SK-N-SH (cell line): ENCODE results near the gene CDK14. TPM values are rescaled to one million over a fixed set of nuclear protein-coding genes. Genes with fewer than 3 reads are reported as not detected.

Source experiments
- CTCF ChIA-PET: fragments of 300-600, 350-600 bp; formaldehyde crosslinking; extraction: SDS; loops from one replicate; lab custom pipeline; 2021; lab: Yijun Ruan, JAX
- POLR2A ChIA-PET: fragments of 350-600 bp; sonication (Branson Sonifier 250); formaldehyde crosslinking; extraction: SDS; loops from one replicate; lab custom pipeline; 2020; ENCODE audit warnings: antibody characterized with exemption, inconsistent platforms; lab: Yijun Ruan, JAX
- DNase-seq: peaks from one replicate; pipeline ENCODE4 v3.0.0; 2012
- H2AFZ ChIP-seq: fragments of 200-600 bp; sonication (generic); 2 replicates; pipeline ENCODE4 v1.8.1; 2016; ENCODE audit warnings: antibody characterized with exemption, mild to moderate bottlenecking, low read depth
- H3F3A ChIP-seq: fragments of 200-600 bp; sonication (generic); replicated peaks from 2 replicates; pipeline ENCODE3; 2016; ENCODE audit warnings: antibody characterized with exemption, mild to moderate bottlenecking; ENCODE audit not compliant: insufficient read depth
- H3K27ac ChIP-seq, 2 experiments: fragments of 200-500 bp in 1 of 2; fragments of 200-600 bp in 1 of 2; sonication (Bioruptor generic) in 1 of 2; sonication (generic), shearing (Covaris generic) in 1 of 2; 2 replicates each; pipeline versions ENCODE4 v1.5.1 to v1.6.1; 2014 to 2016; ENCODE audit warnings: low read depth in 2 of 2, inconsistent platforms in 1 of 2, low read length in 1 of 2, mild to moderate bottlenecking in 1 of 2, mixed read lengths in 1 of 2
- H3K27me3 ChIP-seq: fragments of 200-600 bp; sonication (generic), shearing (Covaris generic); 2 replicates; pipeline ENCODE4 v1.6.1; 2016; ENCODE audit warnings: mixed run types; ENCODE audit not compliant: insufficient read depth
- H3K36me3 ChIP-seq, 2 experiments: fragments of 200-500 bp in 1 of 2; fragments of 200-600 bp in 1 of 2; sonication (Bioruptor generic) in 1 of 2; sonication (generic) in 1 of 2; replicated peaks in 1 of 2; 2 replicates each; pipeline versions ENCODE3 to v1.5.1; 2014 to 2016; ENCODE audit warnings: low read length in 1 of 2, mild to moderate bottlenecking in 1 of 2; ENCODE audit not compliant: insufficient read depth in 2 of 2, control insufficient read depth in 1 of 2
- H3K4me1 ChIP-seq, 2 experiments: fragments of 200-500 bp in 1 of 2; fragments of 200-600 bp in 1 of 2; sonication (Bioruptor generic) in 1 of 2; sonication (generic), shearing (Covaris generic) in 1 of 2; 2 replicates each; pipeline versions ENCODE4 v1.5.1 to v1.6.1; 2014 to 2016; ENCODE audit warnings: low read depth in 1 of 2, low read length in 1 of 2, mixed run types in 1 of 2; ENCODE audit not compliant: insufficient read depth in 2 of 2, control insufficient read depth in 1 of 2
- H3K4me2 ChIP-seq: fragments of 200-600 bp; sonication (generic), shearing (Covaris generic); 2 replicates; pipeline ENCODE4 v1.6.1; 2017; ENCODE audit warnings: mixed run types
- H3K4me3 ChIP-seq, 2 experiments: fragments of 200-500 bp in 1 of 2; fragments of 200-600 bp in 1 of 2; sonication (Bioruptor generic) in 1 of 2; sonication (generic), shearing (Covaris generic) in 1 of 2; 2 replicates each; pipeline versions ENCODE4 v1.5.1 to v1.8.1; 2014 to 2016; ENCODE audit warnings: low read depth in 2 of 2, inconsistent platforms in 1 of 2, low read length in 1 of 2, mild to moderate bottlenecking in 1 of 2, mixed read lengths in 1 of 2, moderate library complexity in 1 of 2
- H3K79me2 ChIP-seq: fragments of 200-600 bp; sonication (generic); 2 replicates; pipeline ENCODE4 v1.8.1; 2017; ENCODE audit warnings: mild to moderate bottlenecking; ENCODE audit not compliant: insufficient read depth
- H3K9ac ChIP-seq: fragments of 200-600 bp; sonication (generic); 2 replicates; pipeline ENCODE4 v1.6.1; 2017; ENCODE audit warnings: mixed run types
- H3K9me2 ChIP-seq: fragments of 200-600 bp; sonication (generic); 2 replicates; pipeline ENCODE4 v1.6.1; 2017; ENCODE audit warnings: mixed run types
- H3K9me3 ChIP-seq: fragments of 200-600 bp; sonication (generic); 2 replicates; pipeline ENCODE4 v1.6.1; 2017; ENCODE audit warnings: mixed run types, mild to moderate bottlenecking, moderate library complexity
- H4K20me1 ChIP-seq: fragments of 200-600 bp; sonication (generic); 2 replicates; pipeline ENCODE4 v1.6.1; 2017; ENCODE audit warnings: mild to moderate bottlenecking, mixed run types; ENCODE audit not compliant: insufficient read depth
- CTCF ChIP-seq: fragments of 200-600 bp; sonication (generic); IDR thresholded peaks from 2 replicates; pipeline ENCODE4 v1.6.1; 2017; ENCODE audit warnings: antibody characterized with exemption, mild to moderate bottlenecking, moderate library complexity
- ELF1 ChIP-seq: IDR thresholded peaks from 2 replicates; pipeline ENCODE4 v1.4.0; 2012
- EZH2phosphoT487 ChIP-seq: fragments of 200-600 bp; sonication (generic); IDR thresholded peaks from 2 replicates; pipeline ENCODE4 v1.6.1; 2017; ENCODE audit warnings: low read depth, mixed run types, mild to moderate bottlenecking, antibody characterized with exemption, moderate library complexity, borderline replicate concordance
- FOSL2 ChIP-seq: IDR thresholded peaks from 2 replicates; pipeline ENCODE4 v1.4.0; 2012; ENCODE audit warnings: low read depth, mild to moderate bottlenecking, moderate library complexity, borderline replicate concordance
- JUND ChIP-seq: IDR thresholded peaks from 2 replicates; pipeline ENCODE4 v1.4.0; 2012
- POLR2AphosphoS5 ChIP-seq: IDR thresholded peaks from 2 replicates; pipeline ENCODE4 v1.6.1; 2012; ENCODE audit warnings: low read depth, low read length
- RFX5 ChIP-seq: IDR thresholded peaks from 2 replicates; pipeline ENCODE4 v1.6.1; 2012; ENCODE audit warnings: mild to moderate bottlenecking, improper control_type of control experiment, low read length
- RXRA ChIP-seq: IDR thresholded peaks from 2 replicates; pipeline ENCODE4 v1.4.0; 2012; ENCODE audit warnings: low read depth, mild to moderate bottlenecking, borderline replicate concordance
- TAF1 ChIP-seq: IDR thresholded peaks from 2 replicates; pipeline ENCODE4 v1.6.1; 2012; ENCODE audit warnings: low read depth, mild to moderate bottlenecking, low read length, moderate library complexity, borderline replicate concordance
- TCF12 ChIP-seq: IDR thresholded peaks from 2 replicates; pipeline ENCODE4 v1.4.0; 2012
- USF2 ChIP-seq: fragments of 150-350 bp; IDR thresholded peaks from 2 replicates; pipeline ENCODE4 v1.6.1; 2017; ENCODE audit warnings: antibody characterized with exemption, low read length, low read depth, borderline replicate concordance
- WGBS: methylation state at CpG from one replicate; pipeline ENCODE4 v1.1.6; 2017; ENCODE audit warnings: low lambda C conversion rate; 5-methylcytosine and 5-hydroxymethylcytosine counted together
- polyA plus RNA-seq, 3 experiments: library from polyadenylated mRNA; depleted of rRNA; stranded (reverse); fragments of >200 nt; gene quantifications; 2 replicates each; pipeline ENCODE4 v1.2.3, GENCODE V29; 2012
- TF ChIP-seq, protein P1 (sequence below): IDR thresholded peaks from 2 replicates; pipeline ENCODE4 v1.4.0; 2012; ENCODE audit warnings: low read depth, borderline replicate concordance
- TF ChIP-seq, protein P2 (sequence below): IDR thresholded peaks from 2 replicates; pipeline ENCODE4 v1.4.0; 2012; ENCODE audit warnings: low read depth, borderline replicate concordance

CDK14 gene
- polyA plus RNA-seq, 1 of the 3 experiments (the other 2 are of a cell fraction): 13.9 TPM

DNA sequence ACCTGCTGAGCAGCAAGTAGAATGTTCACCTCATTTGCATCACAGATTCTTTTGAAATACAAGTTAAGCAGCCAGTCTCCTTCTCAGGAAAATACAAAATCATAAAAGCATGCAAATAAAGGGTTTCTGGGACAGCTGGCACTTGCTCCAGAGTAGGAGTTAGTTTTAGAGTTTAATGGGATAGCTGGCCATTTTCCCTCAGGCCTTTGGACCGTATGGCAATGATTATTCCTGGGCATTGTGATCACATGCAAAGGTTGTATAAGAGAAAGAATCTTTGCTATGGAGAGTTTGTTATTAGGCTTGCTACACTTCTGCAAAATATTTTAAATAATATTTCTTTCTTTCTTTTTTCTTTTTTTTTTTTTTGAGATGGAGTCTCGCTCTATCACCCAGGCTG, 240.8 kb downstream of the CDK14 start:
- Histone ChIP-seq H3K27me3 (no peaks in the 10 kb centered on the region), H2AFZ (no peak overlapping the region), H3K9ac (no peak overlapping the region), H3K4me3 (no peak overlapping the region), H3K4me2 (no peak overlapping the region), H3K36me3 (peaks cover 2 to 29% of the 10 kb centered on the region in 2 experiments), H4K20me1 (no peaks in the 10 kb centered on the region), H3K4me1 (peaks cover 0 to 16% of the 10 kb centered on the region in 2 experiments; a peak in 2 of 4 replicates), H3K9me3 (peaks cover 5% of the 10 kb centered on the region; the same call in 1 of the 2 replicates), H3F3A (peaks cover 19% of the 10 kb centered on the region), H3K79me2 (peaks cover 5% of the 10 kb centered on the region; the same call in 1 of the 2 replicates), H3K27ac (no peak overlapping the region), H3K9me2 (no peaks in the 10 kb centered on the region)
- TF ChIP-seq TCF12: peak; percentile 60
- no peak for TF ChIP-seq ELF1
- peak; percentile 10 for DNase-seq
- WGBS: 80% methylated on average over 2 of the region's 2 CpGs
- ChIA-PET CTCF (interaction anchor here (1.0 to 1.7 kb wide), 2 partner anchors 9 to 19 kb away, joined by 4 to 6 read pairs; no protein-coding TSS in a partner anchor), POLR2A (no interaction called here)

- peaks cover 0 to 2% of the 10 kb centered on the region in 2 experiments; a peak in 2 of 4 replicates for H3K4me1 ChIP-seq
- H3K27me3 ChIP-seq: no peaks in the 10 kb centered on the region
- peaks cover 4% of the 10 kb centered on the region for H3F3A ChIP-seq
- CTCF ChIA-PET: no interaction called here
- no peaks in the 10 kb centered on the region for H3K9me2 ChIP-seq
- H3K4me2 ChIP-seq: no peak overlapping the region
- 93% methylated on average over 8 of the region's 8 CpGs for WGBS
- H3K27ac ChIP-seq: no peak overlapping the region
- H3K79me2 ChIP-seq: peaks cover 5% of the 10 kb centered on the region; the same call in 1 of the 2 replicates
- H3K9me3 ChIP-seq: peaks cover 5% of the 10 kb centered on the region; the same call in 1 of the 2 replicates
- DNase-seq: no peak
- H3K9ac ChIP-seq: no peak overlapping the region
- H3K4me3 ChIP-seq: no peak overlapping the region
- POLR2A ChIA-PET: no interaction called here
- no peak overlapping the region for H2AFZ ChIP-seq
- peaks cover 2 to 29% of the 10 kb centered on the region in 2 experiments for H3K36me3 ChIP-seq
- TF ChIP-seq RXRA: no peak
- peak; percentile 18; the same call in 1 of the 2 replicates for TF ChIP-seq CTCF
- H4K20me1 ChIP-seq: no peaks in the 10 kb centered on the region
These were observed 242.7 kb downstream of the CDK14 start for GRCh38 chr7:90838799-90839198.

DNA sequence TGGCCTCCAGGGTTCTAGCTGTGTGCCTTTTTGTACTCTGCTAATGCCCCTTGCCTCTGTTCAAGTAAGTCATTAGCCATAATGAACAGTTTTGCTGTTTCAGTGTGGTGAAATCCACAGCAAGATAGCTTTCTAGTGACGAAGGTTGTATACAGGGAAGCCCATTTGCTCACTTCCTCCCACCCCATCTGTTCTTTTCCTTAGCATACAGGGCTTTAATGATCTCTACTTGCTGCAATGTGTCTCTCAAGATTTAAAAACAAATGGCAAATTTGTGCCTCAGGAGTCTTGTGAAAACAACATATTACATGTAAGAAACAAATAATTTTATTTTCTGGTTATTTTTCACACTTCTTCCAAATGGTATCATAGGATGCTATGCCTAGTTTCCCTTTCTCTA, 243.2 kb downstream of the CDK14 start:
- Histone ChIP-seq H3K27ac (no peak overlapping the region), H3K9me3 (peaks cover 5% of the 10 kb centered on the region; the same call in 1 of the 2 replicates), H3K9me2 (no peaks in the 10 kb centered on the region), H3K4me3 (no peak overlapping the region), H3K79me2 (peaks cover 5% of the 10 kb centered on the region; the same call in 1 of the 2 replicates), H3K4me2 (no peak overlapping the region), H3K4me1 (no peaks in the 10 kb centered on the region; a peak in 1 of 4 replicates), H3K9ac (no peak overlapping the region), H3F3A (peaks cover 4% of the 10 kb centered on the region), H3K36me3 (peaks cover 2 to 29% of the 10 kb centered on the region in 2 experiments), H2AFZ (no peak overlapping the region), H3K27me3 (no peaks in the 10 kb centered on the region), H4K20me1 (no peaks in the 10 kb centered on the region)
- no peak for DNase-seq
- POLR2A ChIA-PET: no interaction called here
- 79% methylated on average over 1 of the region's 1 CpG for WGBS
- CTCF ChIA-PET: no interaction called here
- TF ChIP-seq EZH2phosphoT487 (no peak), CTCF (no peak), RXRA (no peak), USF2 (no peak), RFX5 (no peak), TAF1 (no peak), POLR2AphosphoS5 (no peak), FOSL2 (no peak), JUND (no peak)
- TF ChIP-seq, protein P1, sequence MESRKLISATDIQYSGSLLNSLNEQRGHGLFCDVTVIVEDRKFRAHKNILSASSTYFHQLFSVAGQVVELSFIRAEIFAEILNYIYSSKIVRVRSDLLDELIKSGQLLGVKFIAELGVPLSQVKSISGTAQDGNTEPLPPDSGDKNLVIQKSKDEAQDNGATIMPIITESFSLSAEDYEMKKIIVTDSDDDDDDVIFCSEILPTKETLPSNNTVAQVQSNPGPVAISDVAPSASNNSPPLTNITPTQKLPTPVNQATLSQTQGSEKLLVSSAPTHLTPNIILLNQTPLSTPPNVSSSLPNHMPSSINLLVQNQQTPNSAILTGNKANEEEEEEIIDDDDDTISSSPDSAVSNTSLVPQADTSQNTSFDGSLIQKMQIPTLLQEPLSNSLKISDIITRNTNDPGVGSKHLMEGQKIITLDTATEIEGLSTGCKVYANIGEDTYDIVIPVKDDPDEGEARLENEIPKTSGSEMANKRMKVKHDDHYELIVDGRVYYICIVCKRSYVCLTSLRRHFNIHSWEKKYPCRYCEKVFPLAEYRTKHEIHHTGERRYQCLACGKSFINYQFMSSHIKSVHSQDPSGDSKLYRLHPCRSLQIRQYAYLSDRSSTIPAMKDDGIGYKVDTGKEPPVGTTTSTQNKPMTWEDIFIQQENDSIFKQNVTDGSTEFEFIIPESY: no peak
- TF ChIP-seq, protein P2, sequence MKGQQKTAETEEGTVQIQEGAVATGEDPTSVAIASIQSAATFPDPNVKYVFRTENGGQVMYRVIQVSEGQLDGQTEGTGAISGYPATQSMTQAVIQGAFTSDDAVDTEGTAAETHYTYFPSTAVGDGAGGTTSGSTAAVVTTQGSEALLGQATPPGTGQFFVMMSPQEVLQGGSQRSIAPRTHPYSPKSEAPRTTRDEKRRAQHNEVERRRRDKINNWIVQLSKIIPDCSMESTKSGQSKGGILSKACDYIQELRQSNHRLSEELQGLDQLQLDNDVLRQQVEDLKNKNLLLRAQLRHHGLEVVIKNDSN: no peak
